ENCODE results near the gene TAB2.

DNA sequence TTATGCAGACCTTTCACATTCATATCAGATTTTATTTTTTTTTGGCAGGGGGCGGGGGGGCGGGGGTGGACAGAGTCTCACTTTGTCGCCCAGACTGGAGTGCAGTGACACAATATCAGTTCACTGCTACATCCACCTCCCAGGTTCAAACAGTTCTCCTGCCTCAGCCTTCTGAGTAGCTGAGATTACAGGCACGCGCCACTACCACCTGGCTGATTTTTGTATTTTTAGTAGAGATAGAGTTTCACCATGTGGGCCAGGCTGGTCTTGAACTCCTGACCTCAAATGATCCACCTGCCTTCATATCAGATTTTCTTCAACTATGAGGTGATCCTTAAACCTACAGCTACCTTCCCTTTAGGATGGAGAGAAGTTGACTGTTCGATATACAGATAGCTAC is 74.6 kb downstream of the TAB2 start:
- TF ChIP-seq FOXP2 (optimal IDR thresholded peaks at IDR 0.05; ENCODE audit: borderline replicate concordance, extremely low read depth, extremely low read length, insufficient read depth) (no peak), POLR2AphosphoS5 (IDR thresholded peaks at IDR 0.05; ENCODE audit: low read depth, low read length) (no peak), TAF1 (IDR thresholded peaks at IDR 0.05; ENCODE audit: borderline replicate concordance, insufficient read depth, low read length) (no peak)
